CD4-positive, alpha-beta T cell treated with Interleukin-17A for 1 hour (primary cell): ENCODE measurements around the gene SATB1.
"Not testable (repeated sequence)": the region's sequence is repeated elsewhere in the genome, so short reads cannot be mapped to it uniquely, and the experiment has no call there.

Experiments used
- DNase-seq: peaks from one replicate; pipeline ENCODE4 v3.0.0-alpha.2; 2020

Gene SATB1

GRCh38 chr3:18349197-18349798 is 75.8 kb downstream of the SATB1 start:
- DNase-seq = no peak

GRCh38 chr3:18346097-18346496 is 79.0 kb downstream of the SATB1 start:
- no peak for DNase-seq

GRCh38 chr3:18345015-18345367 is 80.1 kb downstream of the SATB1 start:
- no peak for DNase-seq

GRCh38 chr3:18344306-18345014 is 80.7 kb downstream of the SATB1 start:
- no peak for DNase-seq

- DNase-seq = no peak
Measured at GRCh38 chr3:18343809-18344208, 81.3 kb downstream of the SATB1 start.

- no peak for DNase-seq
Measured at GRCh38 chr3:18338827-18339514, 86.2 kb downstream of the SATB1 start.

GRCh38 chr3:18337231-18337630 is 87.9 kb downstream of the SATB1 start:
- no peak for DNase-seq

- no peak for DNase-seq
Measured at GRCh38 chr3:18334837-18335601, 90.1 kb downstream of the SATB1 start.

GRCh38 chr3:18330772-18331441 is 94.2 kb downstream of the SATB1 start:
- not testable (repeated sequence) for DNase-seq

GRCh38 chr3:18308096-18308650 is 117.0 kb downstream of the SATB1 start:
- no peak for DNase-seq

- no peak for DNase-seq
Measured at GRCh38 chr3:18307529-18307928, 117.6 kb downstream of the SATB1 start.

- no peak for DNase-seq
Measured at GRCh38 chr3:18302517-18302916, 122.6 kb downstream of the SATB1 start.

GRCh38 chr3:18301781-18302180 is 123.4 kb downstream of the SATB1 start:
- no peak for DNase-seq

- no peak for DNase-seq
Measured at GRCh38 chr3:18300916-18301315, 124.2 kb downstream of the SATB1 start.

GRCh38 chr3:18297126-18297525 is 128.0 kb downstream of the SATB1 start:
- no peak for DNase-seq
